OCI-LY1 (cell line): ENCODE measurements around the gene SNX14.

Experiments used
- H2AFZ ChIP-seq: fragments of 200-600 bp; sonication (generic), shearing (Covaris generic); 2 replicates; pipeline ENCODE4 v1.6.0; 2014; ENCODE audit warnings: antibody characterized with exemption, mild to moderate bottlenecking, low read length
- H3F3A ChIP-seq: fragments of 200-600 bp; sonication (generic), shearing (Covaris generic); 2 replicates; pipeline ENCODE4 v1.6.0; 2014; ENCODE audit warnings: mild to moderate bottlenecking, antibody characterized with exemption, low read length, moderate library complexity; ENCODE audit not compliant: insufficient read depth
- H3K27ac ChIP-seq: fragments of 200-600 bp; sonication (generic); 2 replicates; pipeline ENCODE4 v1.5.1; 2014; ENCODE audit warnings: low read length, mixed run types, mild to moderate bottlenecking, low read depth; ENCODE audit not compliant: poor library complexity, severe bottlenecking
- H3K27me3 ChIP-seq: fragments of 200-600 bp; sonication (generic); 2 replicates; pipeline ENCODE4 v1.6.0; 2014; ENCODE audit warnings: antibody characterized with exemption, mild to moderate bottlenecking, low read length, moderate library complexity; ENCODE audit not compliant: insufficient read depth
- H3K36me3 ChIP-seq: fragments of 200-600 bp; sonication (generic); 2 replicates; pipeline ENCODE4 v1.6.1; 2014; ENCODE audit warnings: mild to moderate bottlenecking, antibody characterized with exemption, low read length, moderate library complexity, mixed read lengths; ENCODE audit not compliant: insufficient read depth
- H3K4me1 ChIP-seq: fragments of 200-600 bp; sonication (generic); 2 replicates; pipeline ENCODE4 v1.5.1; 2014; ENCODE audit warnings: mild to moderate bottlenecking, low read length, moderate library complexity; ENCODE audit not compliant: insufficient read depth, severe bottlenecking
- H3K4me2 ChIP-seq: fragments of 200-600 bp; sonication (generic), shearing (Covaris generic); 2 replicates; pipeline ENCODE4 v1.6.1; 2014; ENCODE audit warnings: low read length
- H3K4me3 ChIP-seq: fragments of 200-600 bp; sonication (generic); 2 replicates; pipeline ENCODE4 v1.5.1; 2014; ENCODE audit warnings: low read length, low read depth, mild to moderate bottlenecking, mixed read lengths; ENCODE audit not compliant: poor library complexity, severe bottlenecking
- H3K79me2 ChIP-seq: fragments of 200-600 bp; shearing (Covaris generic); 2 replicates; pipeline ENCODE4 v1.6.1; 2016; ENCODE audit warnings: mixed run types, low read length, mixed read lengths; ENCODE audit not compliant: insufficient read depth
- H3K9ac ChIP-seq: fragments of 200-600 bp; sonication (generic), shearing (Covaris generic); 2 replicates; pipeline ENCODE4 v1.6.1; 2014; ENCODE audit warnings: mild to moderate bottlenecking, low read length, mixed read lengths
- H3K9me2 ChIP-seq: fragments of 200-600 bp; sonication (generic), shearing (Covaris generic); 2 replicates; pipeline ENCODE4 v1.6.1; 2014; ENCODE audit warnings: low read depth, mild to moderate bottlenecking, low read length, mixed read lengths
- H3K9me3 ChIP-seq: fragments of 200-600 bp; shearing (Covaris generic); 2 replicates; pipeline ENCODE4 v1.6.1; 2014; ENCODE audit warnings: low read length, mixed read lengths
- H4K20me1 ChIP-seq: fragments of 200-600 bp; sonication (generic), shearing (Covaris generic); 2 replicates; pipeline ENCODE4 v1.6.0; 2016; ENCODE audit warnings: mild to moderate bottlenecking, low read length; ENCODE audit not compliant: insufficient read depth
- EZH2 ChIP-seq: fragments of 200-600 bp; sonication (generic), shearing (Covaris generic); IDR thresholded peaks from 2 replicates; pipeline ENCODE4 v1.8.0; 2017; ENCODE audit warnings: borderline replicate concordance, mixed run types, mild to moderate bottlenecking, antibody characterized with exemption, low read length, moderate library complexity, mixed read lengths
- TF ChIP-seq, protein P1 (sequence below): fragments of 200-600 bp; sonication (generic), shearing (Covaris generic); IDR thresholded peaks from 2 replicates; pipeline ENCODE4 v1.5.1; 2017; ENCODE audit warnings: mild to moderate bottlenecking, antibody characterized with exemption, low read length, moderate library complexity, mixed read lengths

Gene SNX14

DNA sequence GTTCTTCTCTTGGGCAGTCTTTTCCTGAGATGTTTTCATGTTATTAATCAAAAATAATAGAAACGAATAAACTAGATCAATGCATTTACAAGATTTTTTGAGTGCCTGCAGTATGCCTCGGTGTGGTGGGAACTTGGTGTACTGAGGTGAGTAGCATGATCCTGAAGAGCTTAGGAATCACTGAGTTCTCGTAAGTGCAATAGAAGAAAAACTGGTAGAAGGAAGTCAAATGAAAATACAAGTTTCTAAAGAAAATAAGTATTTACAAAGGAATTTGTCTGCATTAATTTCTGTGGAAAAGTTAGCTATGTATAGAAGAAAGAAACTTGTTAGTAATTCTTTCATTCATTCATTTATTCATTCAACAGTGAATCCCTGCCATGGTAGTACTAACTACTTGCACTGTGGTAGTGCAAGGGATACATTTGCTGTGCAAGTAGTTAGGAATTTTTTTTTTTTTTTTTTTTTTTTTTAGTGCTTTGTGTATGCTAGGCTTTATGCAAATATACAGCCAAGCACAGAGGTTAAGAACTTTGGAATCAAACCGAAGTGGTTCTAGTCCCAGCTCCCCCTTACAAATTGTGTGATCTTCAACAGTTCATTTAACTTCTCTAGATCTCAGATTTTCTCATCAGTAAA lies 129.9 kb downstream of the SNX14 start:
- Histone ChIP-seq H4K20me1 (no peaks in the 10 kb centered on the region), H3K27me3 (no peaks in the 10 kb centered on the region), H3K79me2 (no peaks in the 10 kb centered on the region), H3F3A (no peaks in the 10 kb centered on the region), H3K4me2 (no peak overlapping the region), H3K9ac (no peak overlapping the region), H3K9me3 (no peaks in the 10 kb centered on the region), H3K4me3 (no peak overlapping the region), H2AFZ (no peak overlapping the region), H3K4me1 (no peaks in the 10 kb centered on the region), H3K27ac (no peak overlapping the region), H3K36me3 (no peaks in the 10 kb centered on the region), H3K9me2 (no peaks in the 10 kb centered on the region)
- TF ChIP-seq, protein P1, sequence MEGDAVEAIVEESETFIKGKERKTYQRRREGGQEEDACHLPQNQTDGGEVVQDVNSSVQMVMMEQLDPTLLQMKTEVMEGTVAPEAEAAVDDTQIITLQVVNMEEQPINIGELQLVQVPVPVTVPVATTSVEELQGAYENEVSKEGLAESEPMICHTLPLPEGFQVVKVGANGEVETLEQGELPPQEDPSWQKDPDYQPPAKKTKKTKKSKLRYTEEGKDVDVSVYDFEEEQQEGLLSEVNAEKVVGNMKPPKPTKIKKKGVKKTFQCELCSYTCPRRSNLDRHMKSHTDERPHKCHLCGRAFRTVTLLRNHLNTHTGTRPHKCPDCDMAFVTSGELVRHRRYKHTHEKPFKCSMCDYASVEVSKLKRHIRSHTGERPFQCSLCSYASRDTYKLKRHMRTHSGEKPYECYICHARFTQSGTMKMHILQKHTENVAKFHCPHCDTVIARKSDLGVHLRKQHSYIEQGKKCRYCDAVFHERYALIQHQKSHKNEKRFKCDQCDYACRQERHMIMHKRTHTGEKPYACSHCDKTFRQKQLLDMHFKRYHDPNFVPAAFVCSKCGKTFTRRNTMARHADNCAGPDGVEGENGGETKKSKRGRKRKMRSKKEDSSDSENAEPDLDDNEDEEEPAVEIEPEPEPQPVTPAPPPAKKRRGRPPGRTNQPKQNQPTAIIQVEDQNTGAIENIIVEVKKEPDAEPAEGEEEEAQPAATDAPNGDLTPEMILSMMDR: no peak
- TF ChIP-seq EZH2: no peak

DNA sequence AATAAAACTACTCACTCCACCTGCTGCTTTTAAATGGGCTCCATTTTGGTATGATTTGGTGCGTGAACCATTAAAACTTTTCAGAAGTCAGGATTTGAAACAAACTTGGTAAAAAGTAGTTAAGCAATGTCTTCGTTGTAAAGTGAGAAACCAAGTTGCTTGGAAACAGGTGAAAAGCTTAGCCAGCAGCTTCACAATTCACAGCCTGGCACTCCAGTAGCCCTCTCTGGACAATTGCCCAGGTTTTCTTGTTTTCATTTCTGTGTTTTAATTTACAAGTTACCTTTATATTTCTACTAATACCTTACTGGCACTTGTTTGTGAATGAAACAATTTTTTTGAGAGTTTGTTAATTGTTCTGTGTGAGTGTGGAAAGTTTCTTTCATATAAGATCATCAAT lies 131.0 kb downstream of the SNX14 start:
- no peaks in the 10 kb centered on the region for H3K4me1 ChIP-seq
- H3K36me3 ChIP-seq: no peaks in the 10 kb centered on the region
- no peak overlapping the region for H3K9ac ChIP-seq
- no peaks in the 10 kb centered on the region for H3K27me3 ChIP-seq
- H3K27ac ChIP-seq: no peak overlapping the region
- no peaks in the 10 kb centered on the region for H3K9me3 ChIP-seq
- H3K4me3 ChIP-seq: no peak overlapping the region
- H3K9me2 ChIP-seq: no peaks in the 10 kb centered on the region
- no peak overlapping the region for H3K4me2 ChIP-seq
- no peak overlapping the region for H2AFZ ChIP-seq
- H4K20me1 ChIP-seq: no peaks in the 10 kb centered on the region
- no peaks in the 10 kb centered on the region for H3K79me2 ChIP-seq
- H3F3A ChIP-seq: no peaks in the 10 kb centered on the region
- no peak for TF ChIP-seq EZH2
- TF ChIP-seq, protein P1: no peak

DNA sequence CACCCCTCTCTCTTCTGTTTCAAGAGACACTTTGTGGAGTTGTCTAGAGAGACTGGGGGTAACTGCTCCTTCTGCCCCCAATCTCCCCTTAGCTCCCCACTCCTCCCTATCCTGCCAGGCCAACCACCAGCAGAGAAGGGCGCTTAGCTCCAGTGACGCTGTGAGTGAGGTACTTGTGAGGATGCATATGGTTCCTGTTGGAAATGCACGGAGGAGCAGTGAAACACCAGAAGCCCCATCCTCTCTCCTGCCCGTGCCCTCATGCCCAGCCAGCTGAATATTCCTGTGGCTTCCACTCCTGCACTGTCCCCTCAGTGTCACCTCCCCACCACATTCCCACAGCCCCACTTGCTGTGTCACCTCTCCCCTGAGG lies 131.9 kb downstream of the SNX14 start:
- Histone ChIP-seq H3F3A (no peaks in the 10 kb centered on the region), H3K9me3 (no peaks in the 10 kb centered on the region), H3K79me2 (no peaks in the 10 kb centered on the region), H2AFZ (no peak overlapping the region), H4K20me1 (no peaks in the 10 kb centered on the region), H3K4me2 (no peak overlapping the region), H3K4me3 (no peak overlapping the region), H3K27ac (no peak overlapping the region), H3K36me3 (no peaks in the 10 kb centered on the region), H3K9me2 (no peaks in the 10 kb centered on the region), H3K9ac (no peak overlapping the region), H3K27me3 (no peaks in the 10 kb centered on the region), H3K4me1 (no peaks in the 10 kb centered on the region)
- TF ChIP-seq, protein P1: no peak
